Uterus (tissue), 2 donors: ENCODE data around the gene NTRK1.

Source experiments
- CTCF ChIP-seq, 4 experiments: fragments of 200-600 bp in 2 of 4; fragments of 450-650 bp in 2 of 4; sonication (generic) in 2 of 4; IDR thresholded peaks; one replicate each; pipeline ENCODE4 v1.5.1; 2016 to 2019; ENCODE audit warnings: antibody characterized with exemption in 4 of 4, mild to moderate bottlenecking in 2 of 4, moderate library complexity in 1 of 4
- POLR2A ChIP-seq, 2 donors: fragments of 450-650 bp; IDR thresholded peaks; one replicate each; pipeline ENCODE4 v1.6.1; 2016; ENCODE audit warnings: antibody characterized with exemption in 2 of 2, mild to moderate bottlenecking in 1 of 2, moderate library complexity in 1 of 2

GRCh38 chr1:156900896-156901589 lies 40.4 kb downstream of the NTRK1 start:
- TF ChIP-seq CTCF (IDR thresholded peaks at IDR 0.05): no peak
- no peak for TF ChIP-seq POLR2A (IDR thresholded peaks at IDR 0.05)
